CD8-positive, alpha-beta memory T cell (primary cell): ENCODE data around the gene GAS6. TPM values are rescaled to one million over a fixed set of nuclear protein-coding genes. Genes with fewer than 3 reads are reported as not detected.
"Not testable (repeated sequence)": the region's sequence is repeated elsewhere in the genome, so short reads cannot be mapped to it uniquely, and the experiment has no call there.

Experiments
- CTCF ChIA-PET: fragments of 350-600 bp; sonication (Branson Sonifier 250); formaldehyde crosslinking; loops from one replicate; lab custom pipeline; 2021; ENCODE audit warnings: antibody characterized with exemption; lab: Charles Lee
- POLR2A ChIA-PET: fragments of 350-600 bp; sonication (Branson Sonifier 250); formaldehyde crosslinking; loops from one replicate; lab custom pipeline; 2021; ENCODE audit warnings: antibody characterized with exemption; lab: Charles Lee
- DNase-seq, 5 donors: peaks; one replicate each; pipeline versions ENCODE4 v3.0.0 to v3.0.0-alpha.2; 2020 to 2022; ENCODE audit warnings: mixed read lengths in 1 of 5
- H3K27ac ChIP-seq: one replicate; pipeline ENCODE4 v1.7.0; 2013; ENCODE audit warnings: low read depth, mild to moderate bottlenecking, low read length, moderate library complexity
- H3K27me3 ChIP-seq: 2 replicates; pipeline ENCODE4 v1.7.0; 2013; ENCODE audit warnings: low read length, mild to moderate bottlenecking; ENCODE audit not compliant: insufficient read depth, poor library complexity, severe bottlenecking
- H3K36me3 ChIP-seq: 2 replicates; pipeline ENCODE4 v1.7.0; 2013; ENCODE audit warnings: mild to moderate bottlenecking, low read length, moderate library complexity; ENCODE audit not compliant: insufficient read depth
- H3K4me1 ChIP-seq: 2 replicates; pipeline ENCODE4 v1.7.0; 2013; ENCODE audit warnings: mild to moderate bottlenecking, low read length, moderate library complexity; ENCODE audit not compliant: insufficient read depth
- H3K4me3 ChIP-seq: 2 replicates; pipeline ENCODE4 v1.7.0; 2013; ENCODE audit warnings: mild to moderate bottlenecking, low read length
- H3K9me3 ChIP-seq: 2 replicates; pipeline ENCODE4 v1.7.0; 2013; ENCODE audit warnings: mild to moderate bottlenecking, low read length
- H3K27ac Mint-ChIP-seq, 8 donors: one replicate each; pipeline ENCODE4 v1.8.0; 2020 to 2021; ENCODE audit warnings: mixed read lengths in 8 of 8, mild to moderate bottlenecking in 6 of 8, inconsistent platforms in 3 of 8, moderate library complexity in 3 of 8
- H3K27me3 Mint-ChIP-seq, 2 donors: one replicate each; pipeline ENCODE4 v1.8.0; 2020 to 2021; ENCODE audit warnings: mixed read lengths in 2 of 2, mild to moderate bottlenecking in 1 of 2, moderate library complexity in 1 of 2
- H3K36me3 Mint-ChIP-seq, 3 donors: one replicate each; pipeline ENCODE4 v1.8.0; 2020 to 2021; ENCODE audit warnings: mixed read lengths in 3 of 3, inconsistent platforms in 1 of 3, mild to moderate bottlenecking in 1 of 3
- H3K4me1 Mint-ChIP-seq, 3 donors: one replicate each; pipeline ENCODE4 v1.8.0; 2020 to 2021; ENCODE audit warnings: mixed read lengths in 3 of 3, inconsistent platforms in 1 of 3, mild to moderate bottlenecking in 1 of 3
- H3K4me3 Mint-ChIP-seq, 7 donors: one replicate each; pipeline ENCODE4 v1.8.0; 2020 to 2021; ENCODE audit warnings: mixed read lengths in 7 of 7, mild to moderate bottlenecking in 6 of 7, moderate library complexity in 4 of 7, inconsistent platforms in 2 of 7
- H3K9me3 Mint-ChIP-seq, 5 donors: one replicate each; pipeline ENCODE4 v1.8.0; 2020 to 2022; ENCODE audit warnings: mixed read lengths in 5 of 5, mild to moderate bottlenecking in 3 of 5, moderate library complexity in 2 of 5, inconsistent platforms in 1 of 5
- polyA plus RNA-seq: library from polyadenylated mRNA; unstranded; fragments of 300-500 nt; fragmentation: Illumina TruSeq; gene quantifications from one replicate; pipeline ENCODE4 v1.2.3, GENCODE V29; 2021
- total RNA-seq, 2 experiments: library from RNA; stranded (reverse); gene quantifications; one replicate each; pipeline ENCODE4 v1.2.3, GENCODE V29; 2021

The GAS6 gene
- total RNA-seq (under 1 TPM; 0.42 to 0.50 TPM), polyA plus RNA-seq (0.47 TPM)

- peak within 1 kb of the TSS in 1 of 8 donors; percentile 15 for H3K27ac Mint-ChIP-seq
- no peak for DNase-seq
- Histone ChIP-seq H3K27me3 (peaks cover 33% of the 10 kb centered on the region), H3K4me1 (peaks cover 13% of the 10 kb centered on the region), H3K36me3 (no peaks in the 10 kb centered on the region), H3K27ac (no peak within 1 kb of the TSS), H3K4me3 (no peak within 1 kb of the TSS), H3K9me3 (no peaks in the 10 kb centered on the region)
- H3K9me3 Mint-ChIP-seq = peaks cover 0 to 3% (median 2%) of the 10 kb centered on the region in 5 donors
- POLR2A ChIA-PET = no interaction called here
- H3K36me3 Mint-ChIP-seq = no peaks in the 10 kb centered on the region
- CTCF ChIA-PET = no interaction called here
- peaks cover 13 to 17% (median 17%) of the 10 kb centered on the region in 3 donors for H3K4me1 Mint-ChIP-seq
- peak within 1 kb of the TSS; percentile 59 to 85 (median 76) for H3K4me3 Mint-ChIP-seq
- peaks cover 43 to 44% of the 10 kb centered on the region in 2 donors for H3K27me3 Mint-ChIP-seq
Measured at GRCh38 chr13:113863524-113864272, at the start of gene GAS6. Gene GAS6 (minus strand): TSS chr13:113864076. CDS start chr13:113863920, 156 bp downstream.

- CTCF ChIA-PET, H3K9me3 ChIP-seq, POLR2A ChIA-PET, H3K4me1 Mint-ChIP-seq, H3K36me3 ChIP-seq, H3K4me3 ChIP-seq, H3K27ac Mint-ChIP-seq, H3K4me3 Mint-ChIP-seq, DNase-seq, H3K36me3 Mint-ChIP-seq, H3K27ac ChIP-seq, H3K4me1 ChIP-seq: not testable (repeated sequence)
- H3K27me3 ChIP-seq = peaks cover 31% of the 10 kb centered on the region
- peaks cover 4 to 14% (median 6%) of the 10 kb centered on the region in 5 donors for H3K9me3 Mint-ChIP-seq
- peaks cover 42 to 78% of the 10 kb centered on the region in 2 donors for H3K27me3 Mint-ChIP-seq
Measured at GRCh38 chr13:113913408-113913807, 49.5 kb upstream of the GAS6 start.

DNA sequence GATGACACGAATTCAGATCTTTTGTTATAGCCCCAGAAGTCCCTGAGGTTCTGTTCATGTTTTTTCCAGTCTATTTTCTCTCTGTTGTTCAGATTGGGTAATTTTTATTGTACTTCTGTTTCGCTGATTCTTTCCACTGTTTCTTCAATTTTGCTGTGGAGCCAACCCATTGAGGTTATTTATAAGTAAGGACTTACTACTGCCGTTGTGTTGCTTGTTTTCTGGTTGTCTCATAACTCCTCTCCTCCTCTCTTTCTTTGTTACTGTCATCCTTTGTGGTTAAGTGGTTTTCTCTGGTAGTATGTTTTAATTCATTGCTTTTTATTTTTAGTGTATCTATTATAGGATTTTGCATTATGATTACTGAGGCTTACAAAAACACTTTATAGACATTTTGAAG lies 48.7 kb upstream of the GAS6 start:
- peaks cover 0 to 7% (median 2%) of the 10 kb centered on the region in 3 donors for H3K36me3 Mint-ChIP-seq
- DNase-seq = no peak
- POLR2A ChIA-PET = no interaction called here
- Histone ChIP-seq H3K27ac (no peak overlapping the region), H3K27me3 (peaks cover 31% of the 10 kb centered on the region), H3K4me3 (no peak overlapping the region), H3K36me3 (no peaks in the 10 kb centered on the region), H3K4me1 (no peaks in the 10 kb centered on the region), H3K9me3 (no peaks in the 10 kb centered on the region)
- CTCF ChIA-PET = no interaction called here
- no peak overlapping the region for H3K4me3 Mint-ChIP-seq
- H3K27ac Mint-ChIP-seq = no peak overlapping the region
- peaks cover 6 to 14% (median 11%) of the 10 kb centered on the region in 3 donors for H3K4me1 Mint-ChIP-seq
- H3K27me3 Mint-ChIP-seq = peaks cover 46 to 81% of the 10 kb centered on the region in 2 donors
- H3K9me3 Mint-ChIP-seq = peaks cover 4 to 14% (median 6%) of the 10 kb centered on the region in 5 donors

GRCh38 chr13:113907635-113908617 lies 44.0 kb upstream of the GAS6 start:
- no peak for DNase-seq
- Histone ChIP-seq H3K27ac (no peak overlapping the region), H3K4me1 (no peaks in the 10 kb centered on the region), H3K4me3 (no peak overlapping the region), H3K27me3 (peaks cover 6% of the 10 kb centered on the region), H3K9me3 (no peaks in the 10 kb centered on the region), H3K36me3 (no peaks in the 10 kb centered on the region)
- H3K9me3 Mint-ChIP-seq = peaks cover 4 to 12% (median 6%) of the 10 kb centered on the region in 5 donors
- ChIA-PET CTCF (no interaction called here), POLR2A (no interaction called here)
- H3K36me3 Mint-ChIP-seq = no peaks in the 10 kb centered on the region
- peaks cover 22 to 52% of the 10 kb centered on the region in 2 donors for H3K27me3 Mint-ChIP-seq
- no peak overlapping the region for H3K4me3 Mint-ChIP-seq
- peak overlapping the region in 1 of 8 donors; percentile 10 for H3K27ac Mint-ChIP-seq
- H3K4me1 Mint-ChIP-seq = peaks cover 5 to 14% (median 11%) of the 10 kb centered on the region in 3 donors

- Histone ChIP-seq H3K27ac (no peak overlapping the region), H3K4me3 (no peak overlapping the region), H3K4me1 (no peaks in the 10 kb centered on the region), H3K36me3 (no peaks in the 10 kb centered on the region), H3K9me3 (no peaks in the 10 kb centered on the region), H3K27me3 (peaks cover 6% of the 10 kb centered on the region)
- no peak for DNase-seq
- no peak overlapping the region for H3K27ac Mint-ChIP-seq
- H3K4me3 Mint-ChIP-seq = no peak overlapping the region
- ChIA-PET POLR2A (no interaction called here), CTCF (no interaction called here)
- H3K4me1 Mint-ChIP-seq = peaks cover 5 to 14% (median 11%) of the 10 kb centered on the region in 3 donors
- H3K9me3 Mint-ChIP-seq = peaks cover 0 to 4% (median 0%) of the 10 kb centered on the region in 5 donors
- no peaks in the 10 kb centered on the region for H3K36me3 Mint-ChIP-seq
- H3K27me3 Mint-ChIP-seq = peaks cover 19 to 40% of the 10 kb centered on the region in 2 donors
Measured at GRCh38 chr13:113906571-113906970, 42.7 kb upstream of the GAS6 start.

DNA sequence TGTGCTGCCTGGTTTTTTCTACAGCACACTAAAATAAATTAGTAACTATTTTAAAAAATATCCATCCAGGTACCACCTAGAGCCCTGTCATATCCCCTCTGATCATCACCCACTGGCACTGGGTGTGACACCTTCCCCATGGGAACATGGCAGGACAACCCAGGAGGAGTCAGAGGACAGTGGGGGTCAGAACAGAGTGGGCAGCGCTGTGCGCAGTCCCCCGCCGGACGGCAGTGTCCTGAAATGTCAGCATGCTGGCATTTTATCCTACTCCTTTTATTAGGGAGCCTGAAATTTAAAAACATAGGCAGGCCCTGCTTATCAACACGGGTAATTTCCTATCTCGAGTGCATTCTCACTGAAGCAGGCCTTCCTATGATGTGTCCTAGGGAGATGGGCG lies 42.1 kb upstream of the GAS6 start:
- POLR2A ChIA-PET = no interaction called here
- no peak overlapping the region for H3K27ac Mint-ChIP-seq
- H3K27me3 ChIP-seq = peaks cover 6% of the 10 kb centered on the region

GRCh38 chr13:113905018-113905417 lies 41.1 kb upstream of the GAS6 start:
- H3K36me3 Mint-ChIP-seq = no peaks in the 10 kb centered on the region
- no peak for DNase-seq
- H3K4me3 Mint-ChIP-seq = no peak overlapping the region
- no peak overlapping the region for H3K4me3 ChIP-seq
- H3K27ac ChIP-seq = no peak overlapping the region
- peaks cover 6% of the 10 kb centered on the region for H3K27me3 ChIP-seq
- no peaks in the 10 kb centered on the region for H3K9me3 Mint-ChIP-seq
- ChIA-PET POLR2A (no interaction called here), CTCF (interaction anchor here (0.6 kb wide), 1 partner anchor 11 kb away, joined by 3 read pairs; no protein-coding TSS in a partner anchor)
- H3K9me3 ChIP-seq = no peaks in the 10 kb centered on the region
- peaks cover 5 to 14% (median 11%) of the 10 kb centered on the region in 3 donors for H3K4me1 Mint-ChIP-seq
- peak overlapping the region in 1 of 8 donors; percentile 26 for H3K27ac Mint-ChIP-seq
- H3K27me3 Mint-ChIP-seq = peaks cover 22 to 30% of the 10 kb centered on the region in 2 donors
- H3K4me1 ChIP-seq = no peaks in the 10 kb centered on the region
- no peaks in the 10 kb centered on the region for H3K36me3 ChIP-seq

More for the DNA sequence above, 42.1 kb upstream of the GAS6 start:
- Mint-ChIP-seq H3K27me3 (peaks cover 18 to 34% of the 10 kb centered on the region in 2 donors), H3K4me1 (peaks cover 5 to 14% (median 11%) of the 10 kb centered on the region in 3 donors), H3K4me3 (no peak overlapping the region), H3K36me3 (no peaks in the 10 kb centered on the region), H3K9me3 (peaks cover 0 to 2% (median 0%) of the 10 kb centered on the region in 5 donors)
- H3K9me3 ChIP-seq = no peaks in the 10 kb centered on the region
- H3K4me3 ChIP-seq = no peak overlapping the region
- no peak overlapping the region for H3K27ac ChIP-seq
- DNase-seq = no peak
- H3K36me3 ChIP-seq = no peaks in the 10 kb centered on the region
- H3K4me1 ChIP-seq = no peaks in the 10 kb centered on the region
- CTCF ChIA-PET = no interaction called here
